ENCODE measurements around the gene PDZD2. TPM values are rescaled to one million over a fixed set of nuclear protein-coding genes. Genes with fewer than 3 reads are reported as not detected.

PDZD2 gene
- polyA plus RNA-seq, 3 donors, result 2.5 to 38.9 (median 12.0) TPM

DNA sequence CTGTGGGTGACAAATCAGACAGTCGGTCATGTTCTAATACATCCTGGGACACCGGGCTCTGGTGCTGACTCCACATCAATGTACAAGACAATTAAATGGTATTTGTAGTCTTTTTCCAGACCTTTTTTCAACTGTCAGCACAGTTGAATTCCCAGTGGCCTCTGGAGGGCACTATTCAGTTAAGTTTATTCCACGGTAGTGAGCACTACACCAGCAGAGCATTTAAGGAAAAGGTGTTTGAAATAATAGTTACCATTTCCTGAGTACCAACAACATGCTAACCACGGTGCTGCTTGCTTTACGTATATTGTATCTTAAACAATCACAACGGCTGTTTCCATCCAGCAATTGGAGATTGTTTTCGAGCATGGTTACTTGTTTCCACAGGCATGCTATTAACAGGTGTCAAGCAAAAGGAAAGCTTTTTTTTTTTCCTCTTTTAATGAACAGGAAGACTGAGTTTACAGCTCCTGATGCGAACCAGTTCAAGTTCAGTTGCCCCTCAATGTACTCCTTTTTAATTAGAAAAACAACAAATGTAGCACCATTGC is 186.7 kb downstream of the PDZD2 start:
- 12 to 14% (median 12%) methylated on average over 8 of the region's 8 CpGs for WGBS, 3 donors
- H3K27ac ChIP-seq (ENCODE audit: low read depth, low read length), result no peak overlapping the region

DNA sequence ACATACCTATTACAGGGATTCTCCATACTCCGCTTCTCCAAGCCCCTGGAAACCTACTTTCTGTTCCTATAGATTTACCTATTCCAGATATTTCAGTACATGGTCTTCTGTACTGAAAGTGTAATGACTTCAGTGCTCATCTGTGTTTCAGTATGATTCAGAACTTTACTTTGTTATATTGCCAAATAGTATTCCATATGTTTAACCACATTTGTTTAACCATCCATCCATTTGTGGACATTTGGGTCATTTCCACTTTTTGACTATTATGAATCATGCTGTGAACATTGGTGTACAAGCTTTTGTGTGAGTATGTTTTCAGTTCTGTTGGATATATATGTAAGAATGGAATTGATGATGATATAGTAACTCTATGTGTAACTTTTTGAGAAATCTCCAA is 188.9 kb downstream of the PDZD2 start:
- no peak overlapping the region for H3K27ac ChIP-seq (ENCODE audit: low read depth, low read length)
- WGBS, 3 donors, result 79 to 96% (median 96%) methylated on average over 1 of the region's 1 CpG

GRCh38 chr5:31832966-31833365 is 194.0 kb downstream of the PDZD2 start:
- WGBS, 3 donors, result 66 to 71% (median 69%) methylated on average over 4 of the region's 4 CpGs
- no peak overlapping the region for H3K27ac ChIP-seq (ENCODE audit: low read depth, low read length)

- WGBS, 3 donors, result 45 to 64% (median 57%) methylated on average over 2 of the region's 2 CpGs
These were observed 194.8 kb downstream of the PDZD2 start for GRCh38 chr5:31833710-31834109.

DNA sequence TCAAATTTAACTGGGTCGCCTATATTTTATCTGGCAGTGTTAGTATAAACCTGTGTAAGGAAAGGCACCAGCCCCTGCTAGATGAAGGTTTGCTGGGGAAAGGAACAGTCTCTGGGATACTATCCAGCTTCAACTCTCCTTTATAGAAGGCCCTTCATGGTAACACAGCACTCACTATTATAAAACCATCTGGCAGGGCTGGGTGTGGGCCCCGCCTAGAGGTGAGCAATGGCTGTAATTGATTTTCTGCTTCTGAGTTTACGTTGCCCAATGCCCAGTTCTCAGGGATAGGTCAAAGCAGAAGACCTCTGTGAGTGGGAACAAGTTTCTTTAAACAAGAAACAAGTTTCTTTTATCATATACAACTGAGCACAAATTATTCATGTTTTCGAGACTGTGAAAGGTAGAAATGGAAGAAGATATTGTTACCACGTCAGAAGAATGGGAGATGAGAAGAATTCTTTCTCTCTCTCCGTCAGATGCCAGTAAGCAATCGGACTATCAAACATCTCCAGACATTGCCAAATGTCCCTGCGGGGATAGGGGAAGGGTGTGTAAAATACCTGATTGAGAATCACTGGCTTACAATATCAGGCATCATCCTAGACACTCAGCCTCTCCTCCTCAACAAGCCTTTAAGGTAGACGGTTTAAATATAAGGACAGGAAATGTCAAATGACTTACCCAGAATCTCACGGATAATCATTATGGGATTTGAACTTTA is 205.9 kb downstream of the PDZD2 start:
- WGBS, 3 donors, result 56 to 79% (median 75%) methylated on average over 10 of the region's 10 CpGs
- no peak overlapping the region for H3K27ac ChIP-seq (ENCODE audit: low read depth, low read length)

More at GRCh38 chr5:31833710-31834109, 194.8 kb downstream of the PDZD2 start:
- H3K27ac ChIP-seq (ENCODE audit: low read depth, low read length), result no peak overlapping the region

DNA sequence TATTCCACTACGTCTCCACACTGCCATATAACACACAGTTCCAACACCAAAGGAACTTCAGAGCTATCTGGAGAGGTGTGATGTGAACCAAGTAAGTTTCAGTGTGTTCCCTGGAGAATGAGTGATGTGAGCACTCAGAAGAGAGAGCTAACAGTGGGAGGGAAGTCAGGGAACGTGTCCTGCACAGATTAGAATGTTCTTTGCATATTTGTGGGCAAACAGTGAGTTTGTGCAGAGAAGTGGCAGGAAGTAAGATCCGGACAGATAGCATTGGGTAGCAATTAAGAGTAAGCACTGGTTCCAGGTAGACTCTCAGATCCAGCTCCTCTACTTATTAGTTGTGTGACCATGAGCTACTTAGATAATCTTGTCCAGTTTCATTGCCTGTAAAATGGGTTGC is 206.4 kb downstream of the PDZD2 start:
- 46 to 50% (median 47%) methylated on average over 3 of the region's 3 CpGs for WGBS, 3 donors
- no peak overlapping the region for H3K27ac ChIP-seq (ENCODE audit: low read depth, low read length)

DNA sequence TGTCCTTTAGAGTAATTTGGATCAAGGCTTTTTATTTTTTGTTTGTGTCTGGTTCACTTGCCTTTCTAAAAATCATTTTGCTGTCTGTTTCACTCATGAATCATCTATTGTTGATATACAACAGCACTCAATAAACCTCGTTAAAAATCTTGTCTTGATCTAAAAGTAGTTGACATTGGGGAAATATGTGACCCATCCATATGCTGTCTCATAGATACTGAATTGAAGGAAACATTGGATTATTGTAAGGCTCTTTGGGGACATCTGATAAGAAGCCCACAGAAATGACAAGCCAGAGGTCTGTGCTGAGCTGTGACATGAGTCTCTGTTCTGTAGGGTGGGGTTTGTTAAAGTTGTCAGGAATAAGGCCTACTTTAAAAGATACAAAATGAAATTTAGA is 208.0 kb downstream of the PDZD2 start:
- no peak overlapping the region for H3K27ac ChIP-seq (ENCODE audit: low read depth, low read length)
- WGBS, 3 donors, result 44 to 57% (median 49%) methylated on average over 1 of the region's 1 CpG

- no peak overlapping the region for H3K27ac ChIP-seq (ENCODE audit: low read depth, low read length)
- WGBS, 3 donors, result 85 to 90% (median 86%) methylated on average over 7 of the region's 7 CpGs
These were observed 208.4 kb downstream of the PDZD2 start for GRCh38 chr5:31847354-31847753.

DNA sequence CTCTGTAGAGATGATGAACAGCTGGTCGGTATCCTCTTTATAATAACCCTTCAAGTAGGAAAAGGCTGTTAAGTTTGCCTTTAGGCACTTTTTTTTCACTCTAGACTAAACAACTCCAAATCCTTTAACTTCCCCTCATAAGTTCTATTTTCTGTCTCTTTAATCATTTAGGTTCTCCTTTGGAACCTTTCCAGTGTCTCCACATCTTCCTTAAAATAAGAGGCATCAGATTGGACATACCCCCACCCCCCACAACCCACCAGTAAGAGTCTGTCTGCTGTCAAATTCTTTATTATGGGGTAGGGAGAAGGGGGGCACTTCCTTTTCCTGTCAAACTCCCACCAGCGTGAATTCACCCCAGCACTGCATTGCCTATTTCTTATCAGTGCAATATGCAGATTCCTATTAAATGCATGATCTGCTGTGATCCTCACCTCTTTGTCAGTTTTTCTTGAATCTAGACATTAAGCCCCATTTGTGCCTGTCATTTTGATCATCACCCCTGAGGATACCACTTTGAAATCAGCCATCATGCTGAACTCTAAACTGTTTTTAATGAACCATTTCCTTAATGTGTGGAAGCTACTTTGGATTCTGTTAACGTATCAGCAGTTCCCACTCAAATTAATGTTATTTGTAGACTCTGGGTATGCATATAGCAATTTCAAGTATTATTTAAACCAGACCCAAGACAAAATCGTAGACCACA is 212.2 kb downstream of the PDZD2 start:
- no peak overlapping the region for H3K27ac ChIP-seq (ENCODE audit: low read depth, low read length)
- 44 to 52% (median 45%) methylated on average over 4 of the region's 4 CpGs for WGBS, 3 donors

- 49 to 56% (median 55%) methylated on average over 8 of the region's 8 CpGs for WGBS, 3 donors
- no peak overlapping the region for H3K27ac ChIP-seq (ENCODE audit: low read depth, low read length)
These were observed 214.6 kb downstream of the PDZD2 start for GRCh38 chr5:31853398-31854135.

- WGBS, 3 donors, result 1 to 3% (median 2%) methylated on average over 49 of the region's 49 CpGs
- no peak overlapping the region for H3K27ac ChIP-seq (ENCODE audit: low read depth, low read length)
These were observed 215.5 kb downstream of the PDZD2 start for GRCh38 chr5:31854181-31855133.

- H3K27ac ChIP-seq (ENCODE audit: low read depth, low read length), result peak overlapping the region; percentile 52
- WGBS, 3 donors, result 5 to 8% (median 5%) methylated on average over 31 of the region's 31 CpGs
These were observed 216.5 kb downstream of the PDZD2 start for GRCh38 chr5:31855134-31856040.

GRCh38 chr5:31859096-31859495 is 220.2 kb downstream of the PDZD2 start:
- no peak overlapping the region for H3K27ac ChIP-seq (ENCODE audit: low read depth, low read length)

DNA sequence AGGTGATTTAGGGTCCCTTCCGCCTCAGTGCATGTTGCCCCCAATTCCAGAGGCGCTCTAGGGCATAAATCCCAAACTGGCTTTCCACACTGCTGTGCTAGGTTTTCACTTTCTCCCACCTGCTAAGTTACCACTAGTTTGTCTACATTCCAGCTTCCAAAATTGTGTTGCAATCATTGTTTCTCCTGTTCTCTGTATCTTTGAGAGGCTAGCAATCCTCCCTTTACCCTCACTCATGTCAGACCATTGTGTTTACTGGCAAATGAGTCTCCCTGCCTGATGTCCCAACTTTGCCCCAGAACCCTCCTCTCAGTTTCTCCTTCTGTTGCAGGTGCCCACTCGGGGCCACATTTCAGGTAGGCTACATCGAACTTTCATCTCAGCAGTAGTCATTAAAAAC is 221.3 kb downstream of the PDZD2 start:
- 85 to 99% (median 96%) methylated on average over 4 of the region's 4 CpGs for WGBS, 3 donors
- H3K27ac ChIP-seq (ENCODE audit: low read depth, low read length), result no peak overlapping the region

- H3K27ac ChIP-seq (ENCODE audit: low read depth, low read length), result no peak overlapping the region
- WGBS, 3 donors, result 75 to 79% (median 78%) methylated on average over 9 of the region's 9 CpGs
These were observed 221.9 kb downstream of the PDZD2 start for GRCh38 chr5:31860726-31861433.

DNA sequence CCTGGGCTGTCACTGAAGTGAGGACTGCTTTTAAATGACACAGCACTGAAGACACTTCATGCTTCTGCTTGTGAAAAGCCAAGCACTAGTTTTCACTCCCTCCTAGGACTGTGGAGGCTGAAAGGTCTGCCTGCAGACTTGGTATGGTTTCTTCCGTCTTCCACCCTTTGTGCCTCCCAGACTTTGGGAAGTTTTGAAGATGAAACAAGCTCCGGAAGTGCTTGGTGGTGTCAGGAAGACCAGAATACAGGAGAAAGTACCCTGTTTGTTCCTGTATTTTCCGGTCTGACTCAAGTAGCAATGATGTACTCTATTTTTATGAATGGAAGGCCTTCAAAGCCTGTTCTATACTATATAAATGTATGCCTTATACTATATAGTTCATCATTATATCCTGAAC is 222.7 kb downstream of the PDZD2 start:
- WGBS, 3 donors, result 58 to 75% (median 58%) methylated on average over 3 of the region's 3 CpGs
- H3K27ac ChIP-seq (ENCODE audit: low read depth, low read length), result no peak overlapping the region
